Panc1 (cell line): ENCODE data around the gene UBE2N. TPM values are rescaled to one million over a fixed set of nuclear protein-coding genes. Genes with fewer than 3 reads are reported as not detected.

ENCODE experiments used
- ATAC-seq: fragments of 200-7000 bp; cut with Tn5 transposase; 2 replicates; pipeline ENCODE4 v1.9.1; 2020; ENCODE audit warnings: mild to moderate bottlenecking, moderate library complexity
- Bru-seq: library from RNA; stranded (reverse); fragments of 400-500 nt; gene quantifications from one replicate; lab custom pipeline; 2021; lab: Mats Ljungman, UMichigan
- BruChase-seq, 2 experiments: library from RNA; stranded (reverse); fragments of 400-500 nt; gene quantifications; one replicate each; lab custom pipeline; 2021; lab: Mats Ljungman, UMichigan
- BruUV-seq: library from RNA; stranded (reverse); fragments of 400-500 nt; replicated peaks from 2 replicates; lab custom pipeline; 2021; lab: Mats Ljungman, UMichigan
- CTCF ChIA-PET: fragments of 300-600 bp; sonication (Branson Sonifier 250); formaldehyde crosslinking; loops from one replicate; lab custom pipeline; 2022; ENCODE audit warnings: antibody characterized with exemption; lab: Charles Lee
- POLR2A ChIA-PET: fragments of 300-600 bp; sonication (Branson Sonifier 250); formaldehyde crosslinking; loops from one replicate; lab custom pipeline; 2022; ENCODE audit warnings: antibody characterized with exemption; lab: Charles Lee
- DNase-seq: peaks from one replicate; pipeline ENCODE4 v3.0.0-alpha.2; 2010; ENCODE audit warnings: low read depth, low spot score
- H3K27ac ChIP-seq: 2 replicates; pipeline ENCODE4 v1.5.1; 2011; ENCODE audit warnings: mild to moderate bottlenecking, low read length, inconsistent platforms
- H3K27me3 ChIP-seq: fragments of 200-500 bp; sonication (Bioruptor generic); 2 replicates; pipeline ENCODE4 v1.6.0; 2014; ENCODE audit warnings: low read length, inconsistent platforms; ENCODE audit not compliant: control insufficient read depth, insufficient read depth
- H3K36me3 ChIP-seq: fragments of 200-500 bp; sonication (Bioruptor generic); 2 replicates; pipeline ENCODE4 v1.5.1; 2014; ENCODE audit warnings: inconsistent platforms, mild to moderate bottlenecking, low read length, moderate library complexity; ENCODE audit not compliant: control insufficient read depth, insufficient read depth
- H3K4me1 ChIP-seq: 2 replicates; pipeline ENCODE4 v1.5.1; 2011; ENCODE audit warnings: inconsistent platforms, mild to moderate bottlenecking, low read length, moderate library complexity; ENCODE audit not compliant: control insufficient read depth, insufficient read depth
- H3K4me3 ChIP-seq, 2 experiments: 2 replicates each; pipeline ENCODE4 v1.5.1; 2011 to 2012; ENCODE audit warnings: low read depth in 2 of 2, low read length in 2 of 2, mild to moderate bottlenecking in 2 of 2, inconsistent platforms in 1 of 2, moderate library complexity in 1 of 2
- H3K9me3 ChIP-seq: fragments of 200-500 bp; sonication (Bioruptor generic); 2 replicates; pipeline ENCODE4 v1.5.1; 2014; ENCODE audit warnings: low read depth, mild to moderate bottlenecking, inconsistent platforms, low read length, moderate library complexity; ENCODE audit not compliant: control insufficient read depth, insufficient read depth
- POLR2AphosphoS5 ChIP-seq: IDR thresholded peaks from 2 replicates; pipeline ENCODE4 v1.6.1; 2012; ENCODE audit warnings: mild to moderate bottlenecking, low read depth, low read length, moderate library complexity
- SIN3A ChIP-seq: IDR thresholded peaks from 2 replicates; pipeline ENCODE4 v1.6.1; 2012; ENCODE audit warnings: low read depth, mild to moderate bottlenecking, low read length, moderate library complexity, borderline replicate concordance; ENCODE audit not compliant: insufficient read depth
- TCF7L2 ChIP-seq: IDR thresholded peaks from 2 replicates; pipeline ENCODE4 v1.6.1; 2011; ENCODE audit warnings: mild to moderate bottlenecking, low read depth, low read length, inconsistent platforms
- in situ Hi-C: cut with HindIII; loops from 2 replicates; pipeline ENCODE4 v1.10.0; 2016; ENCODE audit warnings: low sequenced_read_pairs, low pct_unique_long_range_greater_than_20kb
- intact Hi-C: fragments of 100-400 bp; cut with micrococcal nuclease; formaldehyde crosslinking; loops from one replicate; pipeline ENCODE4 v1.10.0; 2022; ENCODE audit not compliant: unreplicated experiment
- long read RNA-seq: library from polyadenylated mRNA; unstranded; transcript quantifications from one replicate; pipeline ENCODE4 v2.0.0, GENCODE V29; 2021; ENCODE audit not compliant: unreplicated experiment
- polyA plus RNA-seq: library from polyadenylated mRNA; unstranded; fragments of >200 nt; gene quantifications from one replicate; pipeline ENCODE4 v1.2.1, GENCODE V29; 2012; ENCODE audit warnings: missing spikeins; ENCODE audit not compliant: insufficient read length
- total RNA-seq: library from RNA; stranded (reverse); gene quantifications from one replicate; pipeline ENCODE4 v1.2.1, GENCODE V29; 2021; ENCODE audit not compliant: unreplicated experiment
- TF ChIP-seq, protein P1 (sequence below), 2 experiments: IDR thresholded peaks; 2 replicates each; pipeline ENCODE4 v1.6.1; 2011 to 2012; ENCODE audit warnings: low read depth in 2 of 2, control low read depth in 1 of 2, low read length in 1 of 2, mild to moderate bottlenecking in 1 of 2, moderate library complexity in 1 of 2; ENCODE audit not compliant: insufficient read depth in 1 of 2
- TF ChIP-seq, protein P2 (sequence below): fragments of 450-650 bp; IDR thresholded peaks from 2 replicates; pipeline ENCODE4 v1.5.1; 2017; ENCODE audit warnings: mild to moderate bottlenecking

Gene UBE2N, protein sequence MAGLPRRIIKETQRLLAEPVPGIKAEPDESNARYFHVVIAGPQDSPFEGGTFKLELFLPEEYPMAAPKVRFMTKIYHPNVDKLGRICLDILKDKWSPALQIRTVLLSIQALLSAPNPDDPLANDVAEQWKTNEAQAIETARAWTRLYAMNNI
- total RNA-seq (150 TPM), Bru-seq, nascent RNA (percentile 95 among the genes with signal in this experiment), BruChase-seq, experiment 1, labeled RNA remaining after a 2-hour chase (percentile 93 among the genes with signal in this experiment), BruChase-seq, experiment 2, labeled RNA remaining after a 6-hour chase (percentile 95 among the genes with signal in this experiment)
- polyA plus RNA-seq: 110 TPM
- long read RNA-seq, full-length matches to known transcripts: 135 of 166 reads
- long read RNA-seq, partial matches to known transcripts: 26 of 166 reads
- long read RNA-seq, other reads (novel, unspliced or antisense): 5 of 166 reads

DNA sequence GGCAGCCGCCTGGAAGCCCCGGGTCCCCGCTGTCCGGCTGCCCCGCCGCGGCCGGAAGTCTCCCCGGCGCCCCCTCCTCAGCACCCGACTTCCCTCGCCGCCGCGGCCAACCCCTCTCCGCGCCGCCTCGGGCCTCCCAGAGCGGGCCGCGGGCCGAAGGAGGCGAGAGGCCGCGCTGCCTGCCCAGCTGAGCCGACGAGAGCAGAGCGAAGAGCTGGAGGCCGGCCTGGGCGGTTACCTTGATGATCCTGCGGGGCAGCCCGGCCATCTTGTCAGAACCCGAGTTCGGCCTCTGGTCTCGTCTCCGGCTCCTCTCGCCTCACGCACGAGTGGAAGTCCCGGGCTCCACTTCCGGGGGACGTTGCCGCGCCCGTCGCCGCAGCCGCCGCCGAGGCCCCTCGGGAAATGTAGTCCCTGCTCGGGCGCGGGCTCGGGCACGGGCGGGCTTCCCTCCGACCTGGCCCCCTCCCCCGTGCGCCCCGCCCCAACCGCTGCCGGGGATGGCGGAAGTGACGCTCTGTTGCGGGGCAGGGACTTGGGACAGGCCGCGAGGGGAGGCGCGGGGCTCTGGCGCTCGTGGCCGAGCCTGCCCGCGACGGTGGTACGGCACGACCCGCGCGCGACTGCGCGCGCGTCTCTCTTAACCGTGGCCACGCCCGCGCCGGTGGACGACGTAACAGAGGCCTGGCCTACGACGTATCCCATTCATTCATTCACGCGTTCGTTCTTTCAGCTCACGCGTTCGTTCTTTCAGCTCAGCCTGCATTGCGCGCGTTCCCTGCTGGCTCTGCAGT lies at the start of gene UBE2N:
Gene UBE2N, minus strand, starts transcription at position 331 of the 794 bp plus-strand sequence. Its CDS starts 63 bp downstream, at position 268.
- H3K27ac ChIP-seq: peak within 1 kb of the TSS; percentile 96
- no peaks in the 10 kb centered on the region for H3K27me3 ChIP-seq
- ATAC-seq (peak; percentile 96), DNase-seq (peak; percentile 46)
- no peaks in the 10 kb centered on the region for H3K9me3 ChIP-seq
- TF ChIP-seq SIN3A: peak; percentile 46; the same call in 1 of the 2 replicates
- peak; percentile 86 for TF ChIP-seq POLR2AphosphoS5
- TF ChIP-seq TCF7L2: no peak
- H3K4me1 ChIP-seq: peaks cover 31% of the 10 kb centered on the region
- ChIA-PET POLR2A (interaction anchor here (0.6 kb wide), 1 partner anchor 9 kb away, joined by 6 read pairs; no protein-coding TSS in a partner anchor), CTCF (interaction anchor here (0.5 kb wide), 1 partner anchor 25 kb away, joined by 4 read pairs; no protein-coding TSS in a partner anchor)
- in situ Hi-C loops: no loop called here
- intact Hi-C loops: no loop called here
- no peaks in the 10 kb centered on the region; the same call in 1 of the 2 replicates for H3K36me3 ChIP-seq
- peak within 1 kb of the TSS; percentile 77 to 85 for H3K4me3 ChIP-seq
- no TSS peak for BruUV-seq

DNA sequence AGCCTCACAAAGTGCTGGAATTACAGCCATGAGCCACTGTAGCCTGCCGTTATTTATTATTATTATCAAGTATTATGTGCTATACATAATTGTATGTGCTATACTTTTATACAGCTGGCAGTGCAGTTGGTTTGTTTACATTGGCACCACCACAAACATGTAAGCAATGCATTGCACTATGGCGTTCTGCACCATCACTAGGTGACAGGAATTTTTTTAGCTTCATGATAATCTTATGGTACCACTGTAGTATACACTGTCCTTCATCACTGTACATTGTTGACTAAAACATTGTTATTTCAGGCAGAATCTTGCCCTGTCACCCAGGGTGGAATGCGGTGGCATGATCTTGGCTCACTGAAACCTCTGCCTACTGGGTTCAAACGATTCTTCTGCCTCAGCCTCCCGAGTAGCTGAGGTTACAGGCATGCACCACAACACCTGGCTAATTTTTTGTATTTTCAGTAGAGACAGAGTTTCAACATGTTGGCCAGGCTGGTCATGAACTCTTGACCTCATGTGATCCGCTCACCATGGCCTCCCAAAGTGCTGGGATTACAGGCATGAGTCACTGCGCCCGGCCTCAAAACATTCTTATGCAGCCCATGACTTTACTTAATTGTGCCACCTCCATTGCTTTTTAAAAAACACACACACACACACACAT lies 42.7 kb upstream of the UBE2N start:
- ATAC-seq (peak; percentile 82), DNase-seq (no peak)
- H3K9me3 ChIP-seq: no peaks in the 10 kb centered on the region
- intact Hi-C loops: no loop called here
- ChIA-PET POLR2A (no interaction called here), CTCF (interaction anchor here (0.5 kb wide), 1 partner anchor 591 kb away, joined by 6 read pairs; no protein-coding TSS in a partner anchor)
- in situ Hi-C loops: no loop called here
- H3K27me3 ChIP-seq: no peaks in the 10 kb centered on the region
- no peaks in the 10 kb centered on the region; the same call in 1 of the 2 replicates for H3K4me1 ChIP-seq
- TF ChIP-seq, protein P1, sequence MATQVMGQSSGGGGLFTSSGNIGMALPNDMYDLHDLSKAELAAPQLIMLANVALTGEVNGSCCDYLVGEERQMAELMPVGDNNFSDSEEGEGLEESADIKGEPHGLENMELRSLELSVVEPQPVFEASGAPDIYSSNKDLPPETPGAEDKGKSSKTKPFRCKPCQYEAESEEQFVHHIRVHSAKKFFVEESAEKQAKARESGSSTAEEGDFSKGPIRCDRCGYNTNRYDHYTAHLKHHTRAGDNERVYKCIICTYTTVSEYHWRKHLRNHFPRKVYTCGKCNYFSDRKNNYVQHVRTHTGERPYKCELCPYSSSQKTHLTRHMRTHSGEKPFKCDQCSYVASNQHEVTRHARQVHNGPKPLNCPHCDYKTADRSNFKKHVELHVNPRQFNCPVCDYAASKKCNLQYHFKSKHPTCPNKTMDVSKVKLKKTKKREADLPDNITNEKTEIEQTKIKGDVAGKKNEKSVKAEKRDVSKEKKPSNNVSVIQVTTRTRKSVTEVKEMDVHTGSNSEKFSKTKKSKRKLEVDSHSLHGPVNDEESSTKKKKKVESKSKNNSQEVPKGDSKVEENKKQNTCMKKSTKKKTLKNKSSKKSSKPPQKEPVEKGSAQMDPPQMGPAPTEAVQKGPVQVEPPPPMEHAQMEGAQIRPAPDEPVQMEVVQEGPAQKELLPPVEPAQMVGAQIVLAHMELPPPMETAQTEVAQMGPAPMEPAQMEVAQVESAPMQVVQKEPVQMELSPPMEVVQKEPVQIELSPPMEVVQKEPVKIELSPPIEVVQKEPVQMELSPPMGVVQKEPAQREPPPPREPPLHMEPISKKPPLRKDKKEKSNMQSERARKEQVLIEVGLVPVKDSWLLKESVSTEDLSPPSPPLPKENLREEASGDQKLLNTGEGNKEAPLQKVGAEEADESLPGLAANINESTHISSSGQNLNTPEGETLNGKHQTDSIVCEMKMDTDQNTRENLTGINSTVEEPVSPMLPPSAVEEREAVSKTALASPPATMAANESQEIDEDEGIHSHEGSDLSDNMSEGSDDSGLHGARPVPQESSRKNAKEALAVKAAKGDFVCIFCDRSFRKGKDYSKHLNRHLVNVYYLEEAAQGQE (IDR thresholded peaks at IDR 0.05; ENCODE audit: insufficient read depth in 1 of 2, low read depth in 2 of 2, low read length in 1 of 2): no peak
- no peak for TF ChIP-seq SIN3A
- TF ChIP-seq POLR2AphosphoS5: no peak
- TF ChIP-seq TCF7L2: no peak
- TF ChIP-seq, protein P2, sequence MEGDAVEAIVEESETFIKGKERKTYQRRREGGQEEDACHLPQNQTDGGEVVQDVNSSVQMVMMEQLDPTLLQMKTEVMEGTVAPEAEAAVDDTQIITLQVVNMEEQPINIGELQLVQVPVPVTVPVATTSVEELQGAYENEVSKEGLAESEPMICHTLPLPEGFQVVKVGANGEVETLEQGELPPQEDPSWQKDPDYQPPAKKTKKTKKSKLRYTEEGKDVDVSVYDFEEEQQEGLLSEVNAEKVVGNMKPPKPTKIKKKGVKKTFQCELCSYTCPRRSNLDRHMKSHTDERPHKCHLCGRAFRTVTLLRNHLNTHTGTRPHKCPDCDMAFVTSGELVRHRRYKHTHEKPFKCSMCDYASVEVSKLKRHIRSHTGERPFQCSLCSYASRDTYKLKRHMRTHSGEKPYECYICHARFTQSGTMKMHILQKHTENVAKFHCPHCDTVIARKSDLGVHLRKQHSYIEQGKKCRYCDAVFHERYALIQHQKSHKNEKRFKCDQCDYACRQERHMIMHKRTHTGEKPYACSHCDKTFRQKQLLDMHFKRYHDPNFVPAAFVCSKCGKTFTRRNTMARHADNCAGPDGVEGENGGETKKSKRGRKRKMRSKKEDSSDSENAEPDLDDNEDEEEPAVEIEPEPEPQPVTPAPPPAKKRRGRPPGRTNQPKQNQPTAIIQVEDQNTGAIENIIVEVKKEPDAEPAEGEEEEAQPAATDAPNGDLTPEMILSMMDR: no peak
- BruUV-seq: no TSS peak
- H3K36me3 ChIP-seq: peaks cover 25% of the 10 kb centered on the region
- no peak overlapping the region for H3K4me3 ChIP-seq
- H3K27ac ChIP-seq: no peak overlapping the region
